Gastrocnemius medialis (tissue), 4 donors: ENCODE measurements around the gene PHACTR1. TPM values are rescaled to one million over a fixed set of nuclear protein-coding genes. Genes with fewer than 3 reads are reported as not detected.

ENCODE experiments used
- ATAC-seq, 2 donors: fragments of 150-250 bp; one replicate each; pipeline ENCODE4 v1.9.1; 2016
- DNase-seq, 2 donors: peaks; one replicate each; pipeline ENCODE4 v3.0.0-alpha.2; 2019
- H3K27ac ChIP-seq, 4 donors: fragments of 200-600 bp; sonication (generic); 1 replicate in 1 of 4; 2 replicates in 3 of 4; pipeline ENCODE4 v1.5.1; 2016 to 2018; ENCODE audit warnings: mild to moderate bottlenecking in 2 of 4, moderate library complexity in 1 of 4
- H3K27me3 ChIP-seq, 3 donors: fragments of 200-600 bp; sonication (generic) in 2 of 3; 1 replicate in 1 of 3; 2 replicates in 2 of 3; pipeline versions ENCODE4 v1.5.1 to v1.6.0; 2016 to 2019; ENCODE audit warnings: mild to moderate bottlenecking in 1 of 3, moderate library complexity in 1 of 3
- H3K36me3 ChIP-seq, 2 donors: fragments of 200-600 bp; sonication (generic) in 1 of 2; one replicate each; pipeline ENCODE4 v1.5.1; 2017 to 2018
- H3K4me1 ChIP-seq, 2 donors: fragments of 200-600 bp; sonication (generic) in 1 of 2; one replicate each; pipeline ENCODE4 v1.5.1; 2016 to 2017; ENCODE audit warnings: mild to moderate bottlenecking in 2 of 2
- H3K4me3 ChIP-seq, 4 donors: fragments of 200-600 bp; sonication (generic) in 3 of 4; 1 replicate in 1 of 4; 2 replicates in 3 of 4; pipeline ENCODE4 v1.5.1; 2016 to 2019; ENCODE audit warnings: mild to moderate bottlenecking in 2 of 4
- H3K9me3 ChIP-seq, 3 donors: fragments of 200-600 bp; sonication (generic) in 2 of 3; 1 replicate in 1 of 3; 2 replicates in 2 of 3; pipeline ENCODE4 v1.5.1; 2016 to 2019
- CTCF ChIP-seq, 5 experiments: fragments of 450-650 bp in 3 of 5; fragments of 200-600 bp in 2 of 5; sonication (generic) in 2 of 5; IDR thresholded peaks in 4 of 5; conservative IDR thresholded peaks in 1 of 5; 1 replicate in 4 of 5; 2 replicates in 1 of 5; pipeline ENCODE4 v1.5.1; 2016 to 2019; ENCODE audit warnings: antibody characterized with exemption in 5 of 5, mild to moderate bottlenecking in 3 of 5, moderate library complexity in 3 of 5
- POLR2A ChIP-seq, 2 donors: fragments of 450-650 bp; IDR thresholded peaks; one replicate each; pipeline ENCODE4 v1.6.1; 2017; ENCODE audit warnings: antibody characterized with exemption in 2 of 2, mild to moderate bottlenecking in 2 of 2, moderate library complexity in 2 of 2
- in situ Hi-C, 4 donors: fragments of 200-750 bp; cut with MboI; loops; one replicate each; pipeline versions ENCODE4 v1.15.0 to v1.8.0; 2017; ENCODE audit warnings: low sequenced_read_pairs in 4 of 4
- intact Hi-C: fragments of 100-400 bp; cut with DNase I; formaldehyde crosslinking; loops from one replicate; pipeline ENCODE4 v1.15.1; 2023; ENCODE audit warnings: low total_unique reads
- total RNA-seq, 4 donors: library from RNA; depleted of rRNA; stranded (reverse); fragments of >200 nt; gene quantifications; one replicate each; pipeline versions ENCODE4 v1.1.0 to v1.2.3, GENCODE V29; 2016

Gene PHACTR1
- total RNA-seq, 4 donors from 2014 or later: 0.07 to 0.82 (median 0.21) TPM

- H3K4me3 ChIP-seq: no peak overlapping the region
- H3K27me3 ChIP-seq: no peaks in the 10 kb centered on the region
- in situ Hi-C loops: no loop called here
- intact Hi-C loops: no loop called here
- DNase-seq (no peak), ATAC-seq (no peak)
- TF ChIP-seq CTCF (IDR thresholded peaks at IDR 0.05 in 4 of 5, conservative IDR thresholded peaks at IDR 0.05 in 1 of 5) (no peak), POLR2A (IDR thresholded peaks at IDR 0.05) (no peak)
- H3K4me1 ChIP-seq: no peaks in the 10 kb centered on the region
- H3K9me3 ChIP-seq: no peaks in the 10 kb centered on the region
- H3K27ac ChIP-seq: peak overlapping the region in 2 of 4 donors; percentile 37 to 56
- no peaks in the 10 kb centered on the region for H3K36me3 ChIP-seq
These were observed 322.2 kb downstream of the PHACTR1 start for GRCh38 chr6:13038741-13039190.

DNA sequence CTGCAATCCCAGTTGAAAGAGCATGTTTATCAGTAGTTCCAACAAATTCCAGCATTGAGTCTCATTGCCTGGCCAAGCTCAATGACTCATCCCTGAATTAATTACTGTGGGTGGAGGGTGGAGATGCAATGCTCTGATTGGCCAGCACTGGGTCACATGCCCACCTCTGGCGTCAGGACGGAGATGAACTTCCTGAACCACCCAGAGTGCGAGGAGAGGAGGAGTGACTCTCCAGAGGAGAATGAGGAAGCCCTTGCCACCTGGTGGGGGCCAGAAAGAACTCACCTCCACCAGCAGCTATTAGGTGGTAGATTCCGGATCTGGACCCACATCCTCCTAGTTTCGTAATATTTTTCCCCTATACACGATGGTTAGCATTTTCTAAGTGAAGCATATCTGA lies 327.8 kb downstream of the PHACTR1 start:
- Histone ChIP-seq H3K9me3 (no peaks in the 10 kb centered on the region), H3K4me3 (no peak overlapping the region), H3K27ac (no peak overlapping the region), H3K27me3 (no peaks in the 10 kb centered on the region), H3K4me1 (no peaks in the 10 kb centered on the region), H3K36me3 (no peaks in the 10 kb centered on the region)
- TF ChIP-seq CTCF (IDR thresholded peaks at IDR 0.05 in 4 of 5, conservative IDR thresholded peaks at IDR 0.05 in 1 of 5) (no peak), POLR2A (IDR thresholded peaks at IDR 0.05) (no peak)
- ATAC-seq: no peak
- no peak for DNase-seq
- in situ Hi-C loops: no loop called here
- intact Hi-C loops: no loop called here

GRCh38 chr6:13044896-13045295 lies 328.3 kb downstream of the PHACTR1 start:
- Histone ChIP-seq H3K4me1 (no peaks in the 10 kb centered on the region), H3K36me3 (no peaks in the 10 kb centered on the region), H3K27ac (no peak overlapping the region), H3K9me3 (no peaks in the 10 kb centered on the region), H3K27me3 (no peaks in the 10 kb centered on the region), H3K4me3 (no peak overlapping the region)
- intact Hi-C loops (no loop called here), in situ Hi-C loops (no loop called here)
- no peak for ATAC-seq
- no peak for DNase-seq
- TF ChIP-seq CTCF (IDR thresholded peaks at IDR 0.05 in 4 of 5, conservative IDR thresholded peaks at IDR 0.05 in 1 of 5) (no peak), POLR2A (IDR thresholded peaks at IDR 0.05) (no peak)

GRCh38 chr6:13045676-13046075 lies 329.1 kb downstream of the PHACTR1 start:
- Histone ChIP-seq H3K27me3 (no peaks in the 10 kb centered on the region), H3K36me3 (no peaks in the 10 kb centered on the region), H3K4me3 (no peak overlapping the region), H3K27ac (no peak overlapping the region), H3K9me3 (no peaks in the 10 kb centered on the region), H3K4me1 (no peaks in the 10 kb centered on the region)
- TF ChIP-seq POLR2A (IDR thresholded peaks at IDR 0.05): no peak
- TF ChIP-seq CTCF (IDR thresholded peaks at IDR 0.05 in 4 of 5, conservative IDR thresholded peaks at IDR 0.05 in 1 of 5): no peak
- intact Hi-C loops (no loop called here), in situ Hi-C loops (no loop called here)
- ATAC-seq (no peak), DNase-seq (no peak)

- TF ChIP-seq CTCF (IDR thresholded peaks at IDR 0.05 in 4 of 5, conservative IDR thresholded peaks at IDR 0.05 in 1 of 5) (no peak), POLR2A (IDR thresholded peaks at IDR 0.05) (no peak)
- Histone ChIP-seq H3K27ac (no peak overlapping the region), H3K27me3 (no peaks in the 10 kb centered on the region), H3K36me3 (no peaks in the 10 kb centered on the region), H3K9me3 (no peaks in the 10 kb centered on the region), H3K4me1 (no peaks in the 10 kb centered on the region), H3K4me3 (no peak overlapping the region)
- intact Hi-C loops (no loop called here), in situ Hi-C loops (no loop called here)
- DNase-seq: no peak
- ATAC-seq: no peak
These were observed 329.5 kb downstream of the PHACTR1 start for GRCh38 chr6:13046084-13046483.
